NCI-H2107 (cell line): ENCODE data around the gene LKAAEAR1.
"Not testable (repeated sequence)": the region's sequence is repeated elsewhere in the genome, so short reads cannot be mapped to it uniquely, and the experiment has no call there.

Source experiments
- DNase-seq: peaks from one replicate; lab custom pipeline; 2025; lab: John Stamatoyannopoulos, UW

Gene LKAAEAR1, protein sequence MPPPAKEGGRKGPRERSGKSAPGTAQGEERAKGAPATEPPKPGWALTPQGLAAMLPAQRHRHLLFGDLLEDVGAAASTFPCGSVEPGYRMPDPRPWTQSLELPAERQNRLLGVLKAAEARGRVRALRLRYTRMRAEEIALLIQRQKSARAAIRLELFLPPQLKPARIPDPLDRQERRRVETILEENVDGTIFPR

DNA sequence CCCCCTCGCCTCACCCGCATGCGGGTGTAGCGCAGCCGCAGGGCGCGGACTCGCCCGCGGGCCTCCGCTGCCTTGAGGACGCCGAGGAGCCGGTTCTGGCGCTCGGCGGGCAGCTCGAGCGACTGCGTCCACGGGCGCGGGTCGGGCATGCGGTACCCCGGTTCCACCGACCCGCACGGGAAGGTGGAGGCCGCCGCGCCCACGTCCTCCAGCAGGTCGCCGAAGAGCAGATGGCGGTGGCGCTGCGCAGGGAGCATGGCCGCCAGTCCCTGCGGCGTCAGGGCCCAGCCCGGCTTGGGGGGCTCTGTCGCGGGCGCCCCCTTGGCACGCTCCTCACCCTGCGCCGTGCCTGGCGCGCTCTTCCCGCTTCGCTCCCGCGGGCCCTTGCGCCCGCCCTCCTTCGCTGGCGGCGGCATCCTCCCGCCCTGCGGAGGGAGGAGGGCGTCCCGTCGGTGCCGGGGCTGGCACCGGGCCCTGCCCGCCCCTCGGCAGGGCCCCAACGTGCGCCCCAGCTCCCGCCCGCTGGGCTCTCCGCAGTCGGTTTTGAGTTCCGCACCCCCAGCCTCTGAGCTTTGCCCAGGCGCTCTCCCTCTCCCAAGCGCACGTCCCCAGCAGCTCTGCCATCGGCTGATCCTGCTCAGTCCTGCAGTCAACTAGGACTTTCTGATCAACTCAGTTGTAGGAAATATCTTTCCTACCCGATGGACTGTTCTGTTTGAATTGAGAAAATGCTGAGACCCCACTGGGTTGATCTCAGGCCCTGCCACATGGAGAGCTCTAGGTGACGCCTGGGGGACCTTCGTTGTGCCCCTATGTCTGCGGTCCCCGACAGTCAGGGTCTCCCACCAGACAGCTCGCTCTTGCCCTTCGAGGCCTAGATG, at the start of gene LKAAEAR1:
TSS of gene LKAAEAR1 (minus strand) at position 595 of the 881 bp plus-strand sequence. CDS start at position 416, 179 bp downstream.
- DNase-seq = no peak

DNA sequence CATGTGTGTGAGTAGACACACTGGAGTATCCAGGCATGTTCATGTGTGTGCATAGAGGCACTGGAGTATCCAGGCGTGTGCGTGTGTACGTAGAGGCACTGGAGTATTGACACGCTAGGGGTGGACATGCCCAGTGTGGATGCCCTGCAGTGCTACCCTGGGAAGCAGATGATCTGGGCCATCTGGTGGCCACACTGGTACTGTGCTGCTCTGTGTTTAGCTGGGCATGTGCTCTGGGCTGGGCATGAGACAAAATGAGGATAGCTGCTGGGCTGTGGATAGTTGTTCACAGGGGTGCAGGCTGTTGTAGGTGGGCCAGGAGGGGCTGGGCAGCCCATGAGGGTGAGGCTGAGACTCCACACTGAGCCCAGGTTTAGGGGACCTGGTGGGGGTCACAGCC, 47.2 kb upstream of the LKAAEAR1 start:
- DNase-seq = no peak

DNA sequence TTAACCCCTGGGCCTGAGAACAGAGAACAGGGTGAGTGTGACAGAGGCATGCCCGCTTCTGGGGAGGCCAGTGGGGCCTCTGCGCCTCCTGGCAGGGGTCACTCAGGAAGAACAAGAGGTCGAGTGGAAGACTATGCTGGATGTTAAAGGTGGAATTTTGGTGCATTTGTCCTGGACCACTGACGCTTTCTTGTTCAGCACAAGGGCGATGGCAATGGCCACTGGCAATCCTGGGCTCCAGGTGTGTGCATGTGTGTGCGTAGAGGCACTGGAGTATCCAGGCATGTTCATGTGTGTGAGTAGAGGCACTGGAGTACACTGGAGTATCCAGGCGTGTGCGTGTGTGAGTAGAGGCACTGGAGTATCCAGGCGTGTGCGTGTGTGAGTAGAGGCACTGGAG, 46.7 kb upstream of the LKAAEAR1 start:
- DNase-seq = no peak

DNA sequence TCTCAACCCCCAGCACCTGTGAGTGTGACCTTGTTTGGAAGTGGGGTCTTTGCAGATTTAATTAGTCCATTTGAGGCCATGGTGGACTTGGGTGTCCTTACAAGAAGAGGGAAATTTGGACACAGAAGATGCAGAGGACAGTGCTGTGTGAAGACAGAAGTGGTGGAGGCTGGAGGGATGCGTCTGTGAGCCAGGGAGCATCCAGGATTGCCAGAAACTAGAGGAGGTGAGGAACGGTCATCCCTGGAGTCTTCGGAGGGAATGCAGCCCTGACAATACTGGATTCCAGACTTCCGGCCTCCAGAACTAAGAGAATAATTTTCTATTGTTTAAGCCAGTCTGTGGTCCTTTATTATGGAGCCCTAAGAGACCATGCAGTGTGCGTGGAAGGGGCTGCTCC, 46.1 kb upstream of the LKAAEAR1 start:
- no peak for DNase-seq

DNA sequence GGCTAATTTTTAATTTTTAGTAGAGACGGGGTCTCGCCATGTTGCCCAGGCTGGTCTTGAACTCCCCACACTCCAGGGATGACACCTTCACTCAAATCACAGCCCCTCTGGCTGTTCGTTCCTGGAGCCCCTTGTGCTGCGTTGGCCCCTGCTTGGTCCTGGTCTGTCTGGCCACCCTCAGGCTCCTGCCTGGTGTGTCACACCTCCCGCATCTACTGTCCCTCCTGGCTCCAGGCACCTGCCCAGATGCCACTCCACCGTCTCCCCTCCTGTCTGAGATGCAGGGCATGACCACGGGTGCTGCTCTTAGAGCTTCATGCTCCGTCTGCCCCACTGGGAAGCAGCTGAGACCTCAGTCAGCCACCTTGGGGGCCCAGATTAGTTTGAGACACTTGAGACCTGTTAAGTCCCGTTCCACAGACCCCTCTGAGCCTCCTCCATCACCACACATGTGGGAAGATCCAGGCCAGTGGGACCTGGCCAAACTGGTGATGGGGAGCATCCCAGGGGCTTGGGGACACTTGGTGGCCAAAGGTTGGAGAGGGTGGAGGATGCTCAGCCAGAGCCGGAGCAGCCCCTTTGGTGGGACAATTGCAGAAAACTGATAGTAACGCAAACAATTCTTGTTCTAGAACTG, 45.1 kb upstream of the LKAAEAR1 start:
- DNase-seq = no peak

DNA sequence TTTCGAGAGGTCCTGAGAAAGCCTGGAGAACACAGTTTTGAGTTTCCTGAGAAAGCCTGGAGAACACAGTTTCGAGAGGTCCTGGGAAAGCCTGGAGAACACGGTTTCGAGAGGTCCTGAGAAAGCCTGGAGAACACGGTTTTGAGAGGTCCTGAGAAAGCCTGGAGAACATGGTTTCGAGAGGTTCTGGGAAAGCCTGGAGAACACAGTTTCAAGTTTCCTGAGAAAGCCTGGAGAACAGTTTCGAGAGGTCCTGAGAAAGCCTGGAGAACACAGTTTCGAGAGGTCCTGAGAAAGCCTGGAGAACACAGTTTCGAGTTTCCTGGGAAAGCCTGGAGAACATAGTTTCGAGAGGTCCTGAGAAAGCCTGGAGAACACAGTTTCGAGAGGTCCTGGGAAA, 39.3 kb upstream of the LKAAEAR1 start:
- not testable (repeated sequence) for DNase-seq

DNA sequence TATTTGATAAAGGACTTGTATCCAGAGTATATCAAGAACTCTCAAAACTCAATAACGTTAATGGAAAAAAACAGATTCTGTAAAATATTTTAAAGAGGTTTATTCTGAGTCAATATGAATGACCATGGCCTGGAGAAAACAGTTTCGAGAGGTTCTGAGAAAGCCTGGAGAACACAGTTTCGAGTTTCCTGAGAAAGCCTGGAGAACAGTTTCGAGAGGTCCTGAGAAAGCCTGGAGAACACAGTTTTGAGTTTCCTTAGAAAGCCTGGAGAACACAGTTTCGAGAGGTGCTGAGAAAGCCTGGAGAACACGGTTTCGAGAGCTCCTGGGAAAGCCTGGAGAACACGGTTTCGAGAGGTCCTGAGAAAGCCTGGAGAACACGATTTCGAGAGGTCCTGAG, 38.7 kb upstream of the LKAAEAR1 start:
- DNase-seq = not testable (repeated sequence)

DNA sequence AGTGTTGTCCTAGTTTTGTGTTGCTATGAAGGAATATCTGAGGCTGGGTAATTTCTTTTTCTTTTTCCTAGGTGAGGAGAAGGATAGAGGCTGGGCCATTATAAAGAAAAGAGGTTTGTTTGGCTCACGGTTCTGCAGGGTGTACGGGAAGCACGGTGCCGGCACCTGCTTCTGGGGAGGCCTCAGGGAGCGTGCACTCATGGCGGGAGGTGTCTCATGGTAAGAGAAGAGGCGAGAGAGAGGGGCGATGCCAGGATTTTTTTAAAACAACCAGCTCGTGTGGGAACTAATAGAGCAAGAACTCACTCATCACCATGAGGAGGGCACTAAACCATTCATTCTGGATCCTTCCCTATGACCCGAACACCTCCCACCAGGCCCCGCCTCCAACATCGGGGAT, 37.4 kb upstream of the LKAAEAR1 start:
- DNase-seq = no peak

DNA sequence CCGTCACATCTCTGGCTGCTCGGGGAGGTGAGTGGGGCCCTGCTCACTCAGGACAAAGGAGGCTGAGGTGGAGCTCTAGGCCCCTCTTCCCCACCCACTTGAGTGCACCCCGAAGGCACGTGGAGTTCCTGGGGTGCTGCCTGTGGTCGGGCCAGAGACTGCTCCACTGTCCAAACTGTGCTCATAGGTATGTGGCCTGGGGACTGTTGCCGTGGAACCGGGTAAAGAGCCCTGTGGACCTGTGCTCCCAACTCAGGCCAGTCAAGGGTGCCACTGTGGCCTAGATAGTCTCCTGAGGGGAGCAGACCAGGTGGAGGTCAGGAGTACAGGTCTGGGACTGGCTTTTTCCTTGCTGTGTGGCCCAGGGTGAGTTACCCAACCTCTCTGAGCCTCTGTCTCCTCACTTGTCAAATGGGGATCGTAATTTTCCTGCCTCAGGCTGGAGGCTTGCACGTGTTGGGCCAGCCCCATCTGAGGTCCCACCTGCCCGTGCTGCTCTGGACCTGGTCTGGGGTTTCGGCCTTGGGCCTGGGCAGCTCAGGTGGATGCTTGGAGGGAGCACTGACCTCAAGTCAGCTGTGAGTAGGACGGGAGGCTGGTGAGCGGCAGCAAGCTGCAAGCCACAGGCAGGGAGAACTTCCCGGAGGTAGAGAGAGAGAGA, 35.6 kb upstream of the LKAAEAR1 start:
- no peak for DNase-seq

DNA sequence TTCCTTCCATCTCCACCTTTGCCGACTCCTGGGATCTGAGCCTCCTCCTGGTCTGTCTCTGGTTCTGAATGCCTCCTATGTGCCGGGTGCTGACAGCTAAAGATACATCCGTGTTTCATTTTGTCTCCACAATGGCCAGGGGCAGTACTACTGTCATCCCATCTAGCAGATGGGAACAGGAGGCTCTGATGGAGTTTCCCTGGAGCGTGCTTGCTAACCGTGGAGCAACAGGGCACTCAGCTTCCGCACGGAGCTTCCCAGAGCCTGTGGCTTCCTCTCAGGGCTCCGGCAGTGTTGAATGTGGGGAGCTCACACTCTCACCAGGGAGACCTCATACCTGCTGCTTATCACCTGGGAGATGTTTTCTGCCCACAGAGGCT, 35.1 kb upstream of the LKAAEAR1 start:
- no peak for DNase-seq

DNA sequence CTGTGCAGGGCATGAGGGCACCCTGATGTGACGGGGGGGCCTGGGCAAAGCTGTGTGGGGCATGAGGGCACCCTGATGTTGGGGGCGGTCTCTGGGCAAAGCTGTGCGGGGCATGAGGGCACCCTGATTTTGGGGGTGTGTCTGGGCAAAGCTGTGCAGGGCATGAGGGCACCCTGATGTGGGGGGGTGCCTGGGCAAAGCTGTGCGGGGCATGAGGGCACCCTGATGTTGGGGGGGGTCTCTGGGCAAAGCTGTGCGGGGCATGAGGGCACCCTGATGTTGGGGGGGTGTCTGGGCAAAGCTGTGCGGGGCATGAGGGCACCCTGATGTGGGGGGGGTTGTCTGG, 33.2 kb upstream of the LKAAEAR1 start:
- DNase-seq = not testable (repeated sequence)

DNA sequence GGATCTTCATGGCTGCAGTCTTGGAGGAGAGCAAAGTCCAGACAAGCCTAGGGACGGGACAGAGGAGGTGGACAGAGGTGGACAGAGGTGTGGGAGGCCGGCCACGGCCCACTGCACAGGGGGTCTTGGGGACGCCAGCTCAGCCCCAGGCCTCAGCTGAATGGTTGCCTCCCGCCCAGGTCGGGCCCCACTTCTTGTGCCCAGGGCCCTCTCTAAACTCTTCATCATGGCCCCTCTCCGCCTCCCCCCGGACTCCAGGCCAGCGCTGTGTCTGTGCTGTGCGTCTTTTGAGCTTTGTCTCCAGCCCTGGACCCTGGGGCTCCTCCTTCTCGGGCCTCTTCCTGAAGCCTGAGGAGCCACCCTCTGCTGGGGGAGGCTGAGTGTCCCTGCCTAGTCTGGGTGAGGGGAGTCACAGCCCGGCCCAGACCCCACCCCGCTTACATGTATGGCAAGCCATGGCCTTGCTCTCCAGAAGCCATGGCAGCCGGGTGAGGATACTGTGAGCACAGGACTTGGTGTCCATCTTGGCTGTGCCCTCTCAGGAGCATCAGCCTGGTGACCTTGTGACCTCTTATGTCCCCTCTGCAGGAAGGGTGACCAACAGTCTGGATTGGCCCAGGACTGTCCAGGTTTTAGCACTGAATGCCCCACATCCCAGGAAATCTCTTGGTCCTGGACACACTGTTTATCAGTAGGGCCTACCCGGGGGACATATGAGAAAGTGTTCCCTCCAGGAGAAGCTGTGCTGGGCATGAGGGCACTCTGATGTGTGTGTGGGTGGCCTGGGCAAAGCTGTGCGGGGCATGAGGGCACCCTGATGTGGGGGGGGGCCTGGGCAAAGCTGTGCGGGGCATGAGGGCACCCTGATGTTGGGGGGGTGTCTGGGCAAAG, 32.6 kb upstream of the LKAAEAR1 start:
- no peak for DNase-seq

DNA sequence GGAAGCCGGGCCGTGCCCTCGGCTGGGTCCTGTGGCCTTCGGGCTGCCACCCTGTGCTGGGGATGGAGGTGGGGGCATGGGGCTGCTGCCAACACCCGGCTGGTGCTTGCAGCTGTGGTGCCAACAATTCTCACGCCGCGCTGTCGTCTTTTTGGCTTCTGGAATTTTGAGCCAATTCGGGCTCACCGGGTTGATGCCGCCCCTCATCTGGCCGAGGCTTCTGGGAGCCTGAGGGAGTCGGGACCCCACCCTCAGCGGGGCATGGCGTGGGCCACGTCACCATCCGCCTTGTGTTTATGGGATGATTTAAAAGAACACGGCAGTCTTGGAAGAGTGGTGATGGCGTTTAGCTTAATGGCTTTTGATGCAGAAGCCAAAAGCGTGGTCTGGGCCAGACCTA, 31.8 kb upstream of the LKAAEAR1 start:
- no peak for DNase-seq

DNA sequence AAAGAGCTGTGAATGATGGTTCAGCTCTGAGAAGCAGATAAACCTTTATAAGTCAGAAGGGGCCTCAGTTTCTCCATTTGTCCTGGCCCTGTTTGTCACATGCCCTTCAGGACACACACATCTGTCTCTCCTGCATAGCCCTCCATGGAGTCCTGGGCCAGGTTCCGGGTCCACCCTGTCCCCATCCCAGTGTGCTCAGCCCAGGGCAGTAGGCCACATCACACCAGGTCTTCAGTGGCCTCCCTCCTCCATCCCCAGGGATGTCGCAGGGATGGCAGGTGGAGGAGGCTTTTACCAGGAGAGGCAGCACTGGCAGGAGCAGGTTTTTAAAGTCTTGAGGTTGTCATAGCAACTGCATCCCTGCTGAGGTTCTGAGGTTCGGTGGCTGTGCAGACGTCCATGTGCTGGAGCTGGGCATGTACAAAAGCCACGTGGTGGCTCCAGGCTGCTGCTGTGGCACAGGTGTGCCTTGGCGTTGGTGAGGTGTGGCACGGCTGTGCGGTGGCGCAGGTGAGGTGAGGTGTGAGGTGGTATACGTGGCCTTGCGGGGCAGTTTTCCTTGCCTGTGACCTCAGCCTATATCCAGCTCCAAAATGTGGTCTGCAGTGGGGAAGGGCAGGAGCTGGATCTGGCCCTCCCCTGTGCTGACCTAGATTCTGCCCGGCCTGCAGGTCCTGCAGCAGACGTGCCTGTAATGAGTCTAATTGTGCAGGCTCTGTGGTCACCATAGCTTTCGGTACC, 31.1 kb upstream of the LKAAEAR1 start:
- DNase-seq = no peak

DNA sequence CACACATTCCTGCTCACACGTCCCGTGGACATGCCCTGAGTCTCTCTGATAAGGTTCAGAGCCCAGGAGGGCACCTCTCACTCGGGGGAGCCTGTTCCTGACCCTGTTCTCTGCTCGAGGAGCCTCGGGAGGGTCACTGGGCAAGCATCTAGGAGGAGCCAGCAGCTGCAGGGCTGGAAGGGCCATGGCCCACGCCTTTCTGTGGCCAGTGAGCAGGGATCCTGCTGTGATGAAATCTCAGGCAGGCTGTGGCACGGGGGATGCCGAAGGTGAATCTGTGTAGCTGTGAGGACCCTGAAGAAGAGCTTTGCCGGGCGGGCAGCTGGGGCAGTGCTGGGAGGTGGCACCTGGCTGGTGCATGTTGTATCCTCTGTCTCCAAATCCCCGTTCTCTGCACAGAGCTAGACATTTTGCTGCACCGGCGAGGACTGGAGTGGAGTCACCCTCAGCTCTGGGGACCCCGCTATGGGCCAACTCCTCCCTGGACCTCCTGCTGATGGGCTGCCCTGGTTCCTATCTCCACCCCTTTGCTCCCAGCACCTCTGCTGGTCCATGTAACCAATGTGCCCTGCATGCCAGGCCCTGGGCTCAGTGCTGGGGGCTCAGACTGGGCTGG, 30.3 kb upstream of the LKAAEAR1 start:
- DNase-seq = no peak

DNA sequence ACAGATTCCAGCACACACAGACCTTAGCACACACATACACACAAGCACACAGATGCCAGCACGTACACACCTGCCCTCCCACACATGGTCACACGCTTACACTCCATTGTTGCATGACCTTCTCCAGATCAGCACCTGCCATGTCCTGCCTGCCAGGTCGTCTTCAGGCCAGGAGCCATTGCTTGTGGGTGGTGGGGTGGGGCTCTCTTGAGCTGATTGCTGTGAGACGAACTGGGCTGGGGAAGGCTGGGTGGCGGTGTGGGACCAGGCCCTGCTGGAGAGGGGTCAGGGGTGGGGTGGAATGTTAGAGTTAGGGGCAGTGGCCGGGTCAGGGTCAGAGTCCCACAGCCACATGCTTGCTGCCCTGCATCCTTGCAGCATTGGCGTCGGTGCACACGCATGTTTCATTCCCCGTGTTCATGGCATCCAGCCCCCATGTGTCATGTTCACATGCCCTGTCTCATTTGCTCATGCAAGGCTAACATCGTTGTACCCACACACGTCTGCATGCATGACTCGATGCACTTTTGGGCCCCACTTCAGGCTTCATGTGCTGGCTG, 29.7 kb upstream of the LKAAEAR1 start:
- DNase-seq = no peak

DNA sequence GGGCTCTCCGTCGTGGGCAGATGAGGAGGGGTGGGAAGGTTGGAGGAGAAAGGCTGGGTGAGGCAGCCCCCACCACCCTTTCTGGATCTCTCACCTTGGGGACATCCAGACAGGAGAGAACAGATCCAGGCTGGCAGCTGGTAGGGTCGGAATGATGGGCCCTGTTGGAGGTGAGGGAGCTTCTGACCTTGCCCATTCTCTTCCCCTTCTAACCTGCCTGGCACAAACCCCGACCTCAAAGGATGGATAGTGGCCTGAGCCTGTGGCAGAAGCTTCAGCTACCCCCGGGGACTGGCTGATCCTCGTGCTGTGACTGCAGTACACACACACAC, 29.2 kb upstream of the LKAAEAR1 start:
- DNase-seq = no peak

DNA sequence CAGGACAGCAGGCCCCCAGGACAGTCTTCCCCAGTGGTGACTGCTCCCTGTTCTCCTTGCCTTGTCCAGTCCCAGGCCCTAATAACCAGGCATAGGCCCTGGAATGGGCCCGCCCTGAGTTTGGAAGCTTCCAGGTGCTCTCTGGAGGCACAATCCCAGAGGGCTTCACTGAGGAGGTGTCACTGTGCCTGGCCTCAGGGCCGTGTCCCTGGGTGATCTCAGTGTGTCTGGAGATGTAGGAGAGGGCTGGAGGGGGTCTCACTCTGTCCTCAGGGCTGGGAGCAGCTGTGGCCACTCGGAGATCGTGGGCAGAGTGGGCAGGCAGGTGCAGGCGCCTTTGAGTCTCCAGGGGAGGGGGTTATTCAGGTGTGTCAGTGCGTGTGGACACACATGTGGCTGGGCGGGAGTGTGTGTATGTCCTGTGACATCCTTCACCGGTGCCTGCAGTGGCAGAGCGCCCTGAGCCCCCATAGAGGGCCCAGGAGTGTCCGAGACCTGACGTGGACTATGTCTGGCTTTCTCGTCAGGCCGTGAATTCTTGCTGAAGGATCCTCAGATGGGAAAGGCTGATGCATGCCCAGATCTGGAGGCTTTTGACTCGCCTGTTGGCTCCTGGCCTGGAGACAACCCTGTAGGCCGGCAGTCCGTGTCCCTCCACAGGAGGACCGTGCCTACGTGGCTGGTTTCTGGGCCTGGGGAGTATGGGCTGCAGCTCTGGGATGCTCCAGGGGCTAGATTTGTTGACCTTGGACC, 28.7 kb upstream of the LKAAEAR1 start:
- DNase-seq = no peak

DNA sequence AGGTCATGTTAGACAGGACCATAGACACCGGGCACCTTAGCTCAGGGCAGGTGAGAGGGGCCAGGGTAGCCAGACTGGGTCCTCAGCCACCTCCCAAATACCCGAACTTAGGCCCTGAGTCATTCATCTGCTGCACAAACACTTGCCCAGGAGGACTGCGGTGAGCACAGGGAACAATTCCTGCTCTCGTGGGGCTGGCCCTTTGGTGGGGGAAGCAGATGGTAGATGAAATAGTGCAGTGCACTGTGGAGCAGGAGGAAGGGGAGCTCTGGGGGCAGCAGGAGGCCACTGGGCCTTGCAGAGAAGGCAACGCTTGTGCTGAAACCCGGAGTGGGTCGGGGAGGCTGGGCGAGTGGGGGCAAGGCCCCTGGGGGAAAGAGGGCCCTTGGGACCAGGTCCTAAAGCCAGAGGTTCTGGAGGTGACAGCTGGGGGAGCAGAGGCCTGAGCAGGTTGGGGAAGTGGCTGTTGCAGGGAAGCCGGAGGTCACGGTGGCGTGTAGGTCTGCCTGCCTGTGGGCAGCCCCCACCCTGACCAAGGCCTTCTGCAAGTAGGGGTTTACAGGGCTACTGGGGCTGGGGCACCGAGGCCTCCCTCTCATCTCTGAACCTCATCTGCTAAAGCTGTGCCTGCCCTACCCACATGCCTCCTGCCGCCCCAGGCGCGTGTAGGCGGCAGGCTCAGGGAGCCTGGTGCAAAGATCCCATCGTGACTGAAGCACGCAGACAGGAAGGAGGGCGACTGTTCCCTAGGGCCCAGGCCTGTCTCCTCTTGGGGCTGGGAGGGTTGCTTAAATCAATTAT, 27.8 kb upstream of the LKAAEAR1 start:
- no peak for DNase-seq
